HG03575 (cell line): ENCODE measurements around the gene FADS2.

Experiments
- ATAC-seq: cut with Tn5 transposase; IDR thresholded peaks from one replicate; pipeline ENCODE4 v1.9.1; 2021; ENCODE audit not compliant: unreplicated experiment, insufficient number of reproducible peaks, low FRiP score; ENCODE audit errors: extremely low read depth

FADS2 gene

GRCh38 chr11:61895046-61895717, 67.1 kb downstream of the FADS2 start:
- ATAC-seq: no peak

- no peak for ATAC-seq
Measured at GRCh38 chr11:61895718-61896059, 67.6 kb downstream of the FADS2 start.

GRCh38 chr11:61896665-61897386, 68.7 kb downstream of the FADS2 start:
- no peak for ATAC-seq

GRCh38 chr11:61897387-61898246, 69.5 kb downstream of the FADS2 start:
- no peak for ATAC-seq

GRCh38 chr11:61898247-61898582, 70.1 kb downstream of the FADS2 start:
- ATAC-seq: no peak

GRCh38 chr11:61899146-61899841, 71.2 kb downstream of the FADS2 start:
- ATAC-seq: no peak

- no peak for ATAC-seq
Measured at GRCh38 chr11:61900251-61900650, 72.2 kb downstream of the FADS2 start.

GRCh38 chr11:61901397-61901796, 73.3 kb downstream of the FADS2 start:
- ATAC-seq: no peak

GRCh38 chr11:61902313-61902712, 74.2 kb downstream of the FADS2 start:
- no peak for ATAC-seq

- no peak for ATAC-seq
Measured at GRCh38 chr11:61903845-61904244, 75.7 kb downstream of the FADS2 start.

GRCh38 chr11:61904539-61905048, 76.5 kb downstream of the FADS2 start:
- no peak for ATAC-seq

- ATAC-seq: no peak
Measured at GRCh38 chr11:61905067-61905696, 77.1 kb downstream of the FADS2 start.

GRCh38 chr11:61905801-61906521, 77.9 kb downstream of the FADS2 start:
- ATAC-seq: no peak

GRCh38 chr11:61906522-61906909, 78.4 kb downstream of the FADS2 start:
- no peak for ATAC-seq

- ATAC-seq: no peak
Measured at GRCh38 chr11:61907282-61907681, 79.2 kb downstream of the FADS2 start.

- ATAC-seq: no peak
Measured at GRCh38 chr11:61907871-61908729, 80.0 kb downstream of the FADS2 start.

- no peak for ATAC-seq
Measured at GRCh38 chr11:61908730-61909316, 80.7 kb downstream of the FADS2 start.
